Effector memory CD8-positive, alpha-beta T cell (primary cell): Measurements from ENCODE around the gene SLC6A12.
A peak's percentile ranks its signal among the peaks of the same experiment; 100 is the strongest.

Experiments
- ATAC-seq: fragments of 150-1000 bp; cut with Tn5 transposase; replicated peaks from 2 replicates; pipeline ENCODE4 v1.10.0; 2021; ENCODE audit warnings: mild to moderate bottlenecking, moderate library complexity
- DNase-seq, 3 experiments: peaks; one replicate each; pipeline ENCODE4 v3.0.0; 2021
- H3K27ac Mint-ChIP-seq, 2 donors: one replicate each; pipeline ENCODE4 v1.8.0; 2022; ENCODE audit warnings: mild to moderate bottlenecking in 2 of 2, mixed read lengths in 2 of 2, moderate library complexity in 2 of 2
- H3K27me3 Mint-ChIP-seq, 2 donors: one replicate each; pipeline ENCODE4 v1.8.0; 2022; ENCODE audit warnings: mixed read lengths in 2 of 2
- H3K36me3 Mint-ChIP-seq: one replicate; pipeline ENCODE4 v1.8.0; 2022; ENCODE audit warnings: mild to moderate bottlenecking, moderate library complexity, mixed read lengths; ENCODE audit not compliant: insufficient read depth
- H3K4me1 Mint-ChIP-seq, 2 donors: one replicate each; pipeline ENCODE4 v1.8.0; 2022; ENCODE audit warnings: low read depth in 2 of 2, mixed read lengths in 2 of 2
- H3K4me3 Mint-ChIP-seq, 2 donors: one replicate each; pipeline ENCODE4 v1.8.0; 2022; ENCODE audit warnings: mild to moderate bottlenecking in 2 of 2, mixed read lengths in 2 of 2, moderate library complexity in 2 of 2
- H3K9me3 Mint-ChIP-seq, 2 donors: one replicate each; pipeline ENCODE4 v1.8.0; 2022; ENCODE audit warnings: mixed read lengths in 2 of 2

The SLC6A12 gene

GRCh38 chr12:182381-182892, 31.5 kb downstream of the SLC6A12 start:
- Mint-ChIP-seq H3K36me3 (peaks cover 2% of the 10 kb centered on the region), H3K4me1 (peaks cover 7 to 10% of the 10 kb centered on the region in 2 donors), H3K4me3 (no peak overlapping the region), H3K9me3 (no peaks in the 10 kb centered on the region), H3K27ac (no peak overlapping the region), H3K27me3 (peaks cover 40 to 82% of the 10 kb centered on the region in 2 donors)
- DNase-seq (no peak), ATAC-seq (no peak)

GRCh38 chr12:181921-182320, 32.0 kb downstream of the SLC6A12 start:
- Mint-ChIP-seq H3K9me3 (no peaks in the 10 kb centered on the region), H3K27me3 (peaks cover 40 to 82% of the 10 kb centered on the region in 2 donors), H3K4me3 (no peak overlapping the region), H3K4me1 (peaks cover 7 to 10% of the 10 kb centered on the region in 2 donors), H3K36me3 (peaks cover 2% of the 10 kb centered on the region), H3K27ac (no peak overlapping the region)
- ATAC-seq (no peak), DNase-seq (no peak)

GRCh38 chr12:180445-180844, 33.5 kb downstream of the SLC6A12 start:
- peaks cover 7 to 11% of the 10 kb centered on the region in 2 donors for H3K4me1 Mint-ChIP-seq
- H3K4me3 Mint-ChIP-seq, result no peak overlapping the region
- no peaks in the 10 kb centered on the region for H3K9me3 Mint-ChIP-seq
- DNase-seq (no peak), ATAC-seq (peak; percentile 26)
- peak overlapping the region in 1 of 2 donors; percentile 11 for H3K27ac Mint-ChIP-seq
- peaks cover 2% of the 10 kb centered on the region for H3K36me3 Mint-ChIP-seq
- peaks cover 31 to 69% of the 10 kb centered on the region in 2 donors for H3K27me3 Mint-ChIP-seq

GRCh38 chr12:179885-180284, 34.1 kb downstream of the SLC6A12 start:
- DNase-seq (no peak), ATAC-seq (no peak)
- Mint-ChIP-seq H3K27me3 (peaks cover 31 to 69% of the 10 kb centered on the region in 2 donors), H3K27ac (peak overlapping the region in 1 of 2 donors; percentile 11), H3K4me1 (peaks cover 7 to 11% of the 10 kb centered on the region in 2 donors), H3K36me3 (peaks cover 2% of the 10 kb centered on the region), H3K4me3 (peak overlapping the region in 1 of 2 donors; percentile 28), H3K9me3 (no peaks in the 10 kb centered on the region)

- Mint-ChIP-seq H3K27ac (no peak overlapping the region), H3K36me3 (peaks cover 2% of the 10 kb centered on the region), H3K9me3 (no peaks in the 10 kb centered on the region), H3K27me3 (peaks cover 29 to 68% of the 10 kb centered on the region in 2 donors), H3K4me1 (peaks cover 7 to 9% of the 10 kb centered on the region in 2 donors), H3K4me3 (no peak overlapping the region)
- ATAC-seq, result no peak
- DNase-seq, result no peak
Observed at GRCh38 chr12:179131-179884, 34.6 kb downstream of the SLC6A12 start.

GRCh38 chr12:178829-179109, 35.2 kb downstream of the SLC6A12 start:
- no peaks in the 10 kb centered on the region for H3K9me3 Mint-ChIP-seq
- no peak overlapping the region for H3K27ac Mint-ChIP-seq
- peaks cover 2% of the 10 kb centered on the region for H3K36me3 Mint-ChIP-seq
- H3K4me1 Mint-ChIP-seq, result peaks cover 7 to 9% of the 10 kb centered on the region in 2 donors
- H3K4me3 Mint-ChIP-seq, result no peak overlapping the region
- H3K27me3 Mint-ChIP-seq, result peaks cover 28 to 69% of the 10 kb centered on the region in 2 donors
- ATAC-seq (no peak), DNase-seq (no peak)

- Mint-ChIP-seq H3K4me1 (peaks cover 7 to 9% of the 10 kb centered on the region in 2 donors), H3K9me3 (no peaks in the 10 kb centered on the region), H3K4me3 (no peak overlapping the region), H3K27me3 (peaks cover 22 to 69% of the 10 kb centered on the region in 2 donors), H3K27ac (no peak overlapping the region), H3K36me3 (peaks cover 2% of the 10 kb centered on the region)
- DNase-seq (no peak), ATAC-seq (no peak)
Observed at GRCh38 chr12:177980-178828, 35.8 kb downstream of the SLC6A12 start.

- DNase-seq (no peak), ATAC-seq (no peak)
- H3K9me3 Mint-ChIP-seq, result no peaks in the 10 kb centered on the region
- H3K4me1 Mint-ChIP-seq, result peaks cover 7 to 12% of the 10 kb centered on the region in 2 donors
- H3K27me3 Mint-ChIP-seq, result peaks cover 27 to 71% of the 10 kb centered on the region in 2 donors
- H3K27ac Mint-ChIP-seq, result no peak overlapping the region
- H3K4me3 Mint-ChIP-seq, result no peak overlapping the region
- H3K36me3 Mint-ChIP-seq, result peaks cover 2% of the 10 kb centered on the region
Observed at GRCh38 chr12:177336-177979, 36.5 kb downstream of the SLC6A12 start.

GRCh38 chr12:176321-177181, 37.4 kb downstream of the SLC6A12 start:
- ATAC-seq (no peak), DNase-seq (no peak)
- peaks cover 32 to 71% of the 10 kb centered on the region in 2 donors for H3K27me3 Mint-ChIP-seq
- peaks cover 2% of the 10 kb centered on the region for H3K36me3 Mint-ChIP-seq
- H3K4me3 Mint-ChIP-seq, result no peak overlapping the region
- H3K27ac Mint-ChIP-seq, result no peak overlapping the region
- peaks cover 7 to 12% of the 10 kb centered on the region in 2 donors for H3K4me1 Mint-ChIP-seq
- H3K9me3 Mint-ChIP-seq, result no peaks in the 10 kb centered on the region

- ATAC-seq, result no peak
Observed at GRCh38 chr12:175759-176158, 38.2 kb downstream of the SLC6A12 start.

GRCh38 chr12:175250-175649, 38.7 kb downstream of the SLC6A12 start:
- Mint-ChIP-seq H3K27ac (no peak overlapping the region), H3K4me1 (peaks cover 5 to 9% of the 10 kb centered on the region in 2 donors), H3K9me3 (no peaks in the 10 kb centered on the region), H3K27me3 (peaks cover 39 to 79% of the 10 kb centered on the region in 2 donors), H3K36me3 (peaks cover 2% of the 10 kb centered on the region), H3K4me3 (no peak overlapping the region)
- no peak for ATAC-seq
- DNase-seq, result no peak

More at GRCh38 chr12:175759-176158, 38.2 kb downstream of the SLC6A12 start:
- peaks cover 2% of the 10 kb centered on the region for H3K36me3 Mint-ChIP-seq
- H3K27ac Mint-ChIP-seq, result no peak overlapping the region
- H3K4me3 Mint-ChIP-seq, result no peak overlapping the region
- peaks cover 7 to 12% of the 10 kb centered on the region in 2 donors for H3K4me1 Mint-ChIP-seq
- H3K27me3 Mint-ChIP-seq, result peaks cover 39 to 76% of the 10 kb centered on the region in 2 donors
- no peak for DNase-seq
- H3K9me3 Mint-ChIP-seq, result no peaks in the 10 kb centered on the region

GRCh38 chr12:174596-174995, 39.4 kb downstream of the SLC6A12 start:
- ATAC-seq (no peak), DNase-seq (no peak)
- Mint-ChIP-seq H3K36me3 (no peaks in the 10 kb centered on the region), H3K4me1 (peaks cover 0 to 9% of the 10 kb centered on the region in 2 donors), H3K9me3 (no peaks in the 10 kb centered on the region), H3K27me3 (peaks cover 40 to 79% of the 10 kb centered on the region in 2 donors), H3K27ac (no peak overlapping the region), H3K4me3 (no peak overlapping the region)
